GM15510 (cell line): Measurements from ENCODE around the gene IKZF1.

Experiments
- POLR2A ChIP-seq: IDR thresholded peaks from 3 replicates; pipeline ENCODE4 v1.6.1; 2011; ENCODE audit warnings: borderline replicate concordance; ENCODE audit not compliant: insufficient read length; ENCODE audit errors: extremely low read depth

Gene IKZF1

GRCh38 chr7:50274361-50274760 lies 30.2 kb upstream of the IKZF1 start:
- TF ChIP-seq POLR2A = no peak

GRCh38 chr7:50275430-50275829 lies 29.1 kb upstream of the IKZF1 start:
- no peak for TF ChIP-seq POLR2A

- no peak for TF ChIP-seq POLR2A
These were observed 28.0 kb upstream of the IKZF1 start for GRCh38 chr7:50276483-50276882.

- TF ChIP-seq POLR2A = no peak
These were observed 26.4 kb upstream of the IKZF1 start for GRCh38 chr7:50278120-50278519.

- TF ChIP-seq POLR2A = no peak
These were observed 22.7 kb upstream of the IKZF1 start for GRCh38 chr7:50281680-50282445.

- no peak for TF ChIP-seq POLR2A
These were observed 21.5 kb upstream of the IKZF1 start for GRCh38 chr7:50282813-50283605.

- no peak for TF ChIP-seq POLR2A
These were observed 20.8 kb upstream of the IKZF1 start for GRCh38 chr7:50283731-50284130.

- TF ChIP-seq POLR2A = no peak
These were observed 20.2 kb upstream of the IKZF1 start for GRCh38 chr7:50284296-50284695.

GRCh38 chr7:50285269-50285668 lies 19.2 kb upstream of the IKZF1 start:
- TF ChIP-seq POLR2A = no peak

- no peak for TF ChIP-seq POLR2A
These were observed 17.4 kb upstream of the IKZF1 start for GRCh38 chr7:50287129-50287528.

- no peak for TF ChIP-seq POLR2A
These were observed 12.3 kb upstream of the IKZF1 start for GRCh38 chr7:50292165-50292757.

- TF ChIP-seq POLR2A = no peak
These were observed 11.8 kb upstream of the IKZF1 start for GRCh38 chr7:50292763-50293162.

- TF ChIP-seq POLR2A = no peak
These were observed 10.9 kb upstream of the IKZF1 start for GRCh38 chr7:50293509-50294179.

- no peak for TF ChIP-seq POLR2A
These were observed 9.4 kb upstream of the IKZF1 start for GRCh38 chr7:50295133-50295532.

GRCh38 chr7:50296799-50297198 lies 7.7 kb upstream of the IKZF1 start:
- no peak for TF ChIP-seq POLR2A
